ENCODE data around the gene GAGE12J.
"Not testable (repeated sequence)": the region's sequence is repeated elsewhere in the genome, so short reads cannot be mapped to it uniquely, and the experiment has no call there.

The GAGE12J gene, protein sequence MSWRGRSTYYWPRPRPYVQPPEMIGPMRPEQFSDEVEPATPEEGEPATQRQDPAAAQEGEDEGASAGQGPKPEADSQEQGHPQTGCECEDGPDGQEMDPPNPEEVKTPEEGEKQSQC

GRCh38 chrX:49321737-49322136, at the start of gene GAGE12J:
TSS of gene GAGE12J (plus strand) at chrX:49322037. CDS start at chrX:49323194, 1,157 bp downstream.
- not testable (repeated sequence) for H3K4me3 ChIP-seq (ENCODE audit: low read depth, low read length)

GRCh38 chrX:49272421-49272820, 49.4 kb upstream of the GAGE12J start:
- no peak overlapping the region for H3K4me3 ChIP-seq (ENCODE audit: low read depth, low read length)
- no peak for TF ChIP-seq CTCF (IDR thresholded peaks at IDR 0.05; ENCODE audit: borderline replicate concordance, insufficient read depth, low read depth, low read length)

GRCh38 chrX:49273181-49273727, 48.6 kb upstream of the GAGE12J start:
- H3K4me3 ChIP-seq (ENCODE audit: low read depth, low read length): no peak overlapping the region
- TF ChIP-seq CTCF (IDR thresholded peaks at IDR 0.05; ENCODE audit: borderline replicate concordance, insufficient read depth, low read depth, low read length): no peak

- no peak overlapping the region for H3K4me3 ChIP-seq (ENCODE audit: low read depth, low read length)
- no peak for TF ChIP-seq CTCF (IDR thresholded peaks at IDR 0.05; ENCODE audit: borderline replicate concordance, insufficient read depth, low read depth, low read length)
These were observed 45.6 kb upstream of the GAGE12J start for GRCh38 chrX:49276207-49276606.

DNA sequence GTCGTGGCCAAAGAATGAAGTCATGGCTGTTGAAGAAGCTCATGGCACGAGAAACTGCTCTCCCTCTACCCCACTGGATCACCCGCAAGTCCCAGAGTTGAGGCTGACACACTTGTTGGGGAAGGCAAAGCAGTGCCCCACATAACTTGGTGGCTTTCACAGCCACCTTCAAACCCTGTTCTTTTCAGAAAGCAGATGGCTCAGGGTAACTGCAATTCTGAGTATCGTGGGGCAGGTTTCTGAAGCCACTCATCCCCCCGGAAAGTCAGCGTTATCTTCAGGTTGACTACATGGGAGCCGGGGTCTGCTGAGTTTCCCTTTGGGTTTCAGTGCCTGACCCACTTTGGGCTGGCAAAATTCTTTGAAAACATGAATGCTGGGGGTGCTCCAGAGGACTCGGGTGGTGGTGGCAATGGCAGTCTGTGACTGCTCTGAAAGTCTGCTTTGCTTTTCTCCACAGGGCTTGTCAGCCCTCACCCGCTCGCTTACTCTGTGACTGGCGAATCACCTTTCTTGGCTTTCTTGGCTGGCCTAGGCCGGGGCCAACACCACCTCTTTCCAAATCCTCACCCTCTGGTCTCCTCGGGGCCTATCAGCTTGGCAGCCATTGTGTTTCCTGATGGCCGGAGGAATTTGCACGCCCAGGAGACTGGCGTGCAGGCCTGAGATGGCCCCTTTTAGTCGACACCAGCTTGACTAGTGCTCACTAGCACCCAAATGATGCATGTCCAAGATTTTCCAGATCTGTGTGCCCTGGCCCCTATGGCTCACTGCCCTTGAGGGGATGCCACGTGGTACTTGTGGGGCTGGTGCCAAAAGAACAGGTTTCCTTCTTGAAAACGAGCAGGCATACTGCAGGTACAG, 44.9 kb upstream of the GAGE12J start:
- no peak for TF ChIP-seq CTCF (IDR thresholded peaks at IDR 0.05; ENCODE audit: borderline replicate concordance, insufficient read depth, low read depth, low read length)
- no peak overlapping the region for H3K4me3 ChIP-seq (ENCODE audit: low read depth, low read length)

DNA sequence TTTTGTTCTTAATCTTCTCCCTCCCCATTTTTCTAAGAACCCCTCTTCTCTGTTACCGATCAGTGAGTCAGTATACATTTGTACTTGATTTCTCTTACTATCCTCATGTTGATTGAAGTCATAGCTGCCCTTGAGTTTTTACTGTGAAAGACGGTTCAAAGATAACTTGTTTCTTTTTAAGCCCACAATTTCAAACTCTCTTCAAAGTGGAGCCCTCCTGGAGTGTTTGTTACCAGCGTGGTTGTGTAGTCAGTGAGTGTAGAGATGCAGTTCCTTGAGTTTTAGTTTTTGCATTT, 44.4 kb upstream of the GAGE12J start:
- H3K4me3 ChIP-seq (ENCODE audit: low read depth, low read length): no peak overlapping the region
- no peak for TF ChIP-seq CTCF (IDR thresholded peaks at IDR 0.05; ENCODE audit: borderline replicate concordance, insufficient read depth, low read depth, low read length)

GRCh38 chrX:49278081-49278480, 43.8 kb upstream of the GAGE12J start:
- no peak overlapping the region for H3K4me3 ChIP-seq (ENCODE audit: low read depth, low read length)
- no peak for TF ChIP-seq CTCF (IDR thresholded peaks at IDR 0.05; ENCODE audit: borderline replicate concordance, insufficient read depth, low read depth, low read length)

Data from GM12875 (cell line).